HG03066 (cell line): ENCODE data around the gene PTGIR.
A peak's percentile ranks its signal among the peaks of the same experiment; 100 is the strongest.

Source experiments
- ATAC-seq: cut with Tn5 transposase; IDR thresholded peaks from one replicate; pipeline ENCODE4 v1.9.1; 2021; ENCODE audit warnings: low read depth; ENCODE audit not compliant: unreplicated experiment

Gene PTGIR

DNA sequence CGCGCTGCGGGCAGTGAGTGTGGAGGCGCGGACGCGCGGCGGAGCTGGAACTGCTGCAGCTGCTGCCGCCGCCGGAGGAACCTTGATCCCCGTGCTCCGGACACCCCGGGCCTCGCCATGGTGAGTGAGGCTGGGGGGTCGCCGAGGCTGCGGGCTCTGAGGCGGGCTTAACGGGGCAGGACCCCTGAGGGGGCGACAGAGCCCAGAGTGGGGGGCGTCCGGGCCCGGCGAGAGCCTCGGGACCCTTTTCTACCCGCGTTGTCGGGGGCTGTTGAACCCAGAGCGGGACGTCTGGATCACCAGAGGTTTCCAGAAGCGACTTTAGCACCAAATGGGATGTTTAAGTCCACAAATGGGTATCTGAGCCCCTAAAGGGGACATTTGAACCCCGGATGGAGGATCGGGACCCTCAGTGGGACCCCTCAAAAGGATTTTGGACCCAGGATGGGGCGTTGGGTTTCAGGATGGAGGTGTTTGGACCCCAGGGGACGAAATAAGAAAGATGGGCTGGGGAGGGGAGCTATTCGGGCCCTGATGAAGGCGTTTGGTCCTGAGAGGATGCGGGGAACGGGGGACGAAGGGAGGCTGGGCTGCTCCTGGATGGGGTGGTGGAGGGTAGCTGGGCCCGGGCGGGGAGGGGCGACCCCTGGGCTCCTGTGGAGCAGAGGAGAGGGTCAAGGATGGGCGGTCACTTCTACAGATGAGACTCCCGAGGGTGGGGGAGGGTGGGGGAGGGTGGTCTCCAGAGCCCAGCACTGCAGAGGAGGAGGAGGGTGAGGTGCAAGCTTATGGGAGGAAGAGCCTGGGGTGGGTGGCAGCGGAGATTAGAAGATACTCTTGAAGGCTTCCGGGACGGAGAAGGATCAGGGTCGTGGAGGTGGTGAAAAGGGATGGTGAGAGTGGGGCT lies 23.3 kb downstream of the PTGIR start, which contains the start of gene CALM3:
Gene CALM3, plus strand, starts transcription at position 13 of the 907 bp plus-strand sequence. Its CDS starts 105 bp downstream, at position 118.
- peak; percentile 3 for ATAC-seq

DNA sequence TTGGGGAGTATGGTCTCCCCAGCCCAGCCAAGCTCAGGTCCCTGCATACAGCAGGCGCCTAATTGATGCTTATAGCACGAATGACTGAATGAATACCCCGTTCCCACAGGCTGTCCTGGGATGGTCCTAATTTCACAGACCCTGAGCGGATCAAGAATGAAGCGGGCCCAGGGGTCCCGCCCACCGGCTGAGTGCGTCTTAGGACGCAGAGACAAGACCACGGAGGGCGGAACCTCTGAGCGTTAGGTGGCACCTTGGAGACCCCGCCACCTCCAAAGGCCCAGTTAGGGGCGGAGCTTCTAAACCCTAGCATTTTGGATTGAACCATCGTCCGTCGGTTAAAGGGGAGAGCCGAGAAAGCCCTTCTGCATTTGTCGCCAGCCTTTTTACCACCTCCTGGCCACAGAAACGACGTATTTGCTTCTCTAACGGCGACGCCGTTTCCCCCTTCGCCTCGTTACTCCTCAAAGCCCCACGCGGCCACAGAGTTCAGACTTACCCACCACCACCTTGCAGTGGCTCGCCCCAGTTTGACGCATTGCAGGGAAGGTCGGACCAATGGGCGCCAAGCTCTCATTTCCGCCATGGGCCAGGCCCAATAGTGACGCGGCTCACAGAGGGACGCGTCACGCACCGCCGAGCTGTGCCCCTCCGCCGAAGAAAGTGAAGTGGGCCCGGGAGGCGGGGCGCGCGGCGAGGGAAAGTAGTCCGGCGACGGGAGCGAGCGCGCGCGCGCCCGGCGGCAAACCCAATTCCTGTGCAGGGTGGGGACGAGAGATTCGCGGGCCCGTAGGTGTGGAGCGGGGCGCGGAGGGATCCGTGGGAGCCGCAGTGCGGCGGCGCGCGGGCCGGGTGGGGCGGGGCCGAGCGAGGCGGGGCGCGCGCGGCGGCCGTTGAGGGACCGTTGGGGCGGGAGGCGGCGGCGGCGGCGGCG lies 24.2 kb downstream of the PTGIR start:
- ATAC-seq = peak; percentile 71

DNA sequence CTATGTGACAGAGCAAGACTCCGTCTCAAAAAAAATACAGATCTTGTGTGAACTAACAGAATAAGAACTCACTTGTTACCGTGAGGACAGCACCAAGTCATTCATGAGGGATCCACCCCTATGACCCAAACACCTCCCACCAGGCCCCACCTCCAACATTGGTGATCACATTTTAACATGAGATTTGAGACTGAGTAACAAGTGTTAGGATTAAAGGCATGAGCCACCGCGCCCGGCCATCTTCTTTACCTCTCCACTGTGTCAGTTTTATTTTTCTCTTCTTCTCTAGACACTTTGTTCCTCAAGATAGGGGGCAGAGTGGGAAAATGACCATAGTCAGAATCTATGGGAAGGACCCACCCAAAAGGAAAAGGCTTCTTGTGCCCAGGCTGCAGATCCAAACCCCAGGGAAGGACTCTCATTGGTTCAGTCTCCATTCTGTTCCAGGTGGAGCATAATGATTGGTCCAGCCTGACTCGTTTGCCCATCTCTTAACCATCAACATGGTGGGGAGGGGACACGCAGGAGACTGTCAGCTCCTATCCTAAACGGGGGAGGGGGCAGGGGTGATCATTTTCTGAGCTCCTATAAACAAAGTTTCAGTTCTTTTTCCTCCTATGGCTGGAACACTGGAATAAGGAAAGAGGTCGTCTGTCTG lies 25.0 kb downstream of the PTGIR start:
- ATAC-seq = no peak

DNA sequence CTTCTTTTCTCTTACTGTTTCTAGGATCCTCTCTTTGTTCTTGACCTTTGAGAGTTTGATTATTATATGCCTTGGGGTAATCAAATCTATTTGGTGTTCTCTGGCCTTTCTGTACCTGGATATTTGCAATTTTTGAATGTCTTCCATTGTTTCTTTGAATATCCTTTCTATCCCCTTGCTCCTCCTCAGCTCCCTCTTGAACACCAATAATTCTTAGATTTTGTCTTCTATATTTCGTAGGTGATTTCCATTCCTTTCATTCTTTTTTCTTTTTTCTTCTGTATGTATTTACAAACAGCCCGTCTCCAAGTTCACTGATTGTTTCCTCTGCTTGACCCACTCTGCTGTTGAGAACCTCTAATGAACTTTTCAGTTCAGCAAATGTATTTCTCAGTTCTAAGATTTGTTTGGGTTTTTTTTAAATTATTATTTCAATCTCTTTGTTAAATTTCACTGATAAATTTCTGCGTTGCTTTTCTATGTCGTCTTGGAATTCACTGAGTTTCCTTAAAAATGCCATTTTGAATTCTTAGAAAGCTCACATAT lies 26.4 kb downstream of the PTGIR start:
- no peak for ATAC-seq

DNA sequence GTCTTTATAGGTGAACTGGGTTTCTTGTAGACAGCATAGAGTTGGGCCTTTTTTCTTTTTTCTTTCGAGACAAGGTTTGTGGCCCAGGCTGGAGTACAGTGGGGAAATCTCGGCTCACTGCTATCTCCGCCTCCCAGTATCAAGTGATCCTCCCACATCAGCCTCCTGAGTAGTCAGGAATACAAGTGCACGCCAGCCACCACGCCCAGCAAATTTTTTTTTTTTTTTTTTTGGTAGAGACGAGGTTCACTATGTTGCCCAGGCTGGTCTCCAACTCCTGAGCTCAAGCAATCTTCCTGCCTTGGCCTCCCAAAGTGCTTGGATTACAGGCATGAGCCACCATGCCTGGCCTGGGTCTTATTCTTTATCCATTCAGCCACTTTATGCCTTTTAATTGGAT lies 28.9 kb downstream of the PTGIR start:
- no peak for ATAC-seq

DNA sequence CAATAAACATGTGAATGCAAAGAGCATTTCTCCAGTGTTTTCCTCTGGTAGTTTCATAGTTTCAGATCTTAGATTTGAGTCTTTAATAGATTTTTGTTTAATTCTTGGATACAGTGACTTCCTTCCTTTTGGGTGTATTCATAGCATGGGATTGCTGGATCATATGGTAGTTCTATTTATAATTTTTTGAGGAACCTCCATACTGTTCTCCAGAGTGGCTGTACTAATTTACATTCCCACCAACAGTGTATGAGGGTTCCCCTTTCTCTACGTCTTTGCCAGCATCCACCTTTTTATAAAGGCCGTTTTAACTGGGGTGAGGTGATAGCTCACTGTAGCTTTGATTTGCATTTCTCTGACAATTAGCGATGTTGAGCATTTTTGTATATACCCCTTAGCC lies 33.0 kb downstream of the PTGIR start:
- no peak for ATAC-seq

DNA sequence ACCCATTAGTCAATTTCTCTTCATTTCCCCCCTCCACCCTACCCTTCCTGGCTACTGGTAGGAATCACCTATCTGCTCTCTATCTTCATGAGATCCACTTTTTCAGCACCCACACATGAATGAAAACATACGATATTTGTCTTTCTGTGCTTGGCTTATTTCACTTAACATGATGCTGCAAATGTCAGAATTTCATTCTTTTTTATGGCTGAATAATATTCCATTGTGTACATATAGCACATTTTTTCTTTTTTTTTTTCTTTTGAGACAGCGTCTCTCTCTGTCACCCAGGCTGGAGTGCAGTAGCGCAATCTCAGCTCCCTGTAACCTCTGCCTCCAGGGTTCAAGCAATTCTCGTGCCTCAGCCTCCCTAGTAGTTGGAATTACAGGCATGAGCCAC lies 33.6 kb downstream of the PTGIR start:
- ATAC-seq = no peak

DNA sequence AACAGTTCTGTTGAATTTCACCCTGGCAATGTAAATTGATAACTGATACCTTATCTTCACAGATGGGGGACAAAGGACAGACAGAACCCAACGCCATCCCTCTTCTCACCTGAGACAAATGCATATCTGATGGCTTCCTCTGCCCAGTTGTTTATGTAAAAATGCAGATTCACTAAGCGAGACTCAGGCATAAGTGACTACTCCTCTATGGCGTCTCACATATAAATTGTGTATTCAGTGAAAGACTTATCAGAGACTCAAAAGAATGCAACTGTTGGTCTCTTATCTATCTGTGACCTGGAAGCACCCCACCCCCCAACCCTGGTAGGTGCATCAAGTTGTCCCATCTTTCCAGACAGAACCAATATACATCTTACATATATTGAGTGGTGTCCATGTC lies 37.0 kb downstream of the PTGIR start:
- no peak for ATAC-seq

DNA sequence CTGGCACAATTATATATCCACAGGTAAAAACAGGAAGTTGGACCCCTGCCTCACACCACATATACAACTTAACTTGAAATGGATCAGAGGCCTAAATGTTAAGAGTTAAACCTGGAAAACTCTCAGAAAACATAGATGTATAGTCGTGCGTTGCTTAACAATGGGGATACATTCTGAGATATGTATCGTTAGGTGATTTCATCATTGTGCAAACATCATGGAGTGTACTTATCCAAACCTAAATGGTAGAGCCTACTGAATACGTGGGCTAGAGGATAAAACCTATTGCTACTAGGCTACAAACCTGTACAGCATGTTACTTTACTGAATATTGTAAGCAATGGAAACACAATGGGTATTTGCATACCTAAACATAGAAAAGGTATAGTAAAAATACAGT lies 38.6 kb downstream of the PTGIR start:
- ATAC-seq = no peak

DNA sequence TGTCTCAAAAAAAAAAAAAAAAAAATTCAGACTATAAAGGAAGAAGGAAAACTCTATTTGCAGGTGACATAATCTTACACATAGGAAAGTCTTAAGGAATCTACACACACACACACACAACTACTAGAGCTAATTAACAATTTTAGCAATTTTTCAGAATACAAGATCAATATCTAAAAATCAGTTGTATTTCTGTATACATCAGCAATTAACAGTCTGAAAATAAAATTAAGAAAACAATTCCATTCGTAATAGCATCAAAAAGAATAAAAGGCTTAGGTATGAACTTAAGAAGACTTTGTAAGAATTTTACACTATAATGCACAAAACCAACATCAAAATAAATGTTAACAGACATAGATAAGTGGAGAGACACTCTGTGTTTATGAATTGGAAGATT lies 39.4 kb downstream of the PTGIR start:
- no peak for ATAC-seq

DNA sequence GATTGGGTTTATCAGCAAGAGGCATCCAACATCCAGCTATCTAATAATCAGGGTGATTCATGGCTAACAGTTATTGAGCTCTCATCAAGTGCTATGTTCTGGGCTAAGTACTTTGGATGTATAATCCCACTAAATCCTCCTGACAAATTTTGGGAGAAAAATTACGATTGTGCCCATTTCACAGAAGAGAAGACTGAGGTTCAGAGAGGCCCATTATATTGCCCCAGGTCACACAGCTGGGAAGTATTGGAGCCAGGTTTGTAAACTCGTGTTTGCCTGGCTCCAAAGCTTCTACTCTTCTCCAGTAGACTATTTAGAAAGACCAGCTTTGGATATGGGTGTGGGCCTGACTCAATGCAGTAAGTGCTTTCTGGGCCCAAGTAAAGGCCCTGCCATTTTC lies 44.6 kb downstream of the PTGIR start:
- no peak for ATAC-seq

DNA sequence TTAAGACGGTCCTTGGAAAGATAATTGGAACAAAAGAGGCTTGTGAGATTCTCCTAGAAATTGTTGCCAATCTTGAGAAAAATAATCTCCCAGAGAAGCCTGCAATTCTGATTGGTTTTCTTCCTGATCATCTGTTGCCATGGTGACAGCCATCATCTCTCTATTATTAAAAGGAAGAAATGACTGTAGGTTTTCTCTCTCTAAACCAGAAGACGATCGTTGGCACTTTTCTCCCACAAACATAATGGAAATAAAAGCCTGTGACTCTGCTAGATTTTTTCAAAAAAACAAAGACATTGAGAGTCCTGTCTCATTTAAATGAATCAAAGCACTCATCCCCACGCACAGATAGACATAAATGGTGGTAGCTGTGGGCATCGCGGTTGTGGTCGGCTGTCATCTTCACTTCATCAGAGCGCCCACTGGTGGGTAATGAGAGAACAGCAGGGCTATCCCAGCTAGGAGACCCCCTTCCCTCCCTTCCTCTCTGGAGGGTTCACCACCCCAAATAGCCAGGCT lies 45.5 kb downstream of the PTGIR start:
- ATAC-seq = no peak

DNA sequence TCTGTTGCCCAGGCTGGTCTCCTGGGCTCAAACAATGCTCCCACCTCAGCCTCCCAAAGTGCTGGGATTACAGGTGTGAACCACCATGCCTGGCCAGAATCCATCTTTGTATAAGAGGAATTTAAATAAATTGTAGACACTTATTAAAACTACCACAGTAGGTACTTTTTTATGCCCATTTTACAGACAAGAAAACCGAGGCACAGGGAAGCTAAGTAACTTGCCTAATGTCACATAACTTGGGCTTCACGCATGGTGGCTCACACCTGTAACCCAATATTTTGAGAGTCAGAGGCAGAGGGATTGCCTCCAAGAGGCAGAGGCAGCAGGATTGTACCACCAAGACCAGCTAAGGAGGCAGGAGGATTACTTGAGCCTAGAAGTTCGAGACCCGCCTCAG lies 46.4 kb downstream of the PTGIR start:
- no peak for ATAC-seq

DNA sequence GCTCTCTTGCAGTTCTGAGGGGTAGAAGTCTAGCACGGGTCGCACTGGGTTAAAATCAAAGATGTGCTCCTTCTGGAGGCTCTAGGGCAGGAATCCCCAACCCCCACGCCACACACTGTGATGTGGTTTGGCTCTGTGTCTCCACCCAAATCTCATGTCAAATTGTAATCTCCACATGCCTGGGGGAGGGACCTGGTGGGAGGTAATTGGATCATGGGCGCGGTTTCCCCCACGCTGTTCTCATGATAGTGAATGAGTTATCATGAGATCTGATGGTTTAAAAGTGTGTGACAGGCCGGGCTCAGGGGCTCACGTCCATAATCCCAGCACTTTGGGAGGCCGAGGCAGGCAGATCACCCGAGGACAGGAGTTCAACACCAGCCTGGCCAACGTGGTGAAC lies 50.4 kb downstream of the PTGIR start:
- no peak for ATAC-seq

DNA sequence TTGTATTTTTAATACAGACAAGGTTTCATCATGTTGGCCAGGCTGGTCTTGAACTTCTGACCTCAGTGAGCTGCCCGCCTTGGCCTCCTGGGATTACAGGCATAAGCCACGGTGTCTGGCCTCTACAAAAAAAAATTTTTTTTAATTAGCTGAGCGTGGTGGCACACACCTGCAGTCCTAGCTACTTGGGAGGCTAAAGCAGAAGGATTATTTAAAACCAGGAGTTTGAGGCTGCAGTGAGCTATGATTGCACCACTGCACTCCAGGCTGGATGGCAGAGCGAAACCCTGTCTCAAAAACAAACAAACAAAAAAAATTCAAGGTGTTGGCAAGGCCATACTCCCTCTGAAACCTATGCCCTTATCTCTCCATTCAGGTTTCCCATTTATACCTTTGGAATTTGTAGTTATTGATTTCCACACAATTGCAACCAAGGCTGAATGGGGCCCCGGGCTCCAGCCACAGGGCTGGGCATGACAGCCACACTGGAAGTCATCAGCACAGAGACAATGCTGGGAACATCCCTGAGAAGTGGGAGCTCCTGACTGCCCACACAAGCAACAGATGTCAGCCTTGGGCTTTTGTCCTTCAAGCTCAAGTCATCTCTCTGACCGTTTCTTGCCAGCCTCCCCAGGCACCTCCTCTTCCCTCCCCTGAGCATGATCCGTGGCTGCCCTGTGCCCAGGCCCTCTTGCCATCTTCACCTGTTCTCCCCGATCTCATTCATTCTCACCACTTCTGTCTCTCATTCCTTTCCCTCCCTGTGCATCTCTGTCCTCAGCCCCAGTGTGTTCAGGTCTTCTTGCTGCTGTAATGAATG lies 51.0 kb downstream of the PTGIR start:
- no peak for ATAC-seq

DNA sequence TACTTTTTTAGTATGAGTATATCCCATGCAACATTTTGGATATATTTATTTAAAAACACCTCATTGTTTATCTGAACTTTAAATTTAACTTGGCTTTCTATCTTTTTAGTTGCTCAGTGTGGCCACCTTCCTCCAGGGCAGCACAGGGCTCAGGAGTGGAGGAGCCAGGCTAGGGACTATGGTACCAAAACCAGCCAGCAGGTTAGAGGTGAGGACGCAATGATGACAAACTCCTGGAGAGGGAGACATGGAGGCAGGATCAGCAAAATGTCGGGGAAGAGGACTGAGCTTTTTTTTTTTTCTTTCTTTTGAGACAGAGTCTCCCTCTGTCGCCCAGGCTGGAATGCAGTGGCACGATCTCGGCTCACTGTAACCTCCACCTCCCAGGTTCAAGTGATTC lies 53.4 kb downstream of the PTGIR start:
- no peak for ATAC-seq
